MV-4-11 (cell line): ENCODE results near the gene KRT13.
A peak's percentile ranks its signal among the peaks of the same experiment; 100 is the strongest.

ENCODE experiments used
- DNase-seq: peaks from one replicate; lab custom pipeline; 2025; lab: John Stamatoyannopoulos, UW

The KRT13 gene

DNA sequence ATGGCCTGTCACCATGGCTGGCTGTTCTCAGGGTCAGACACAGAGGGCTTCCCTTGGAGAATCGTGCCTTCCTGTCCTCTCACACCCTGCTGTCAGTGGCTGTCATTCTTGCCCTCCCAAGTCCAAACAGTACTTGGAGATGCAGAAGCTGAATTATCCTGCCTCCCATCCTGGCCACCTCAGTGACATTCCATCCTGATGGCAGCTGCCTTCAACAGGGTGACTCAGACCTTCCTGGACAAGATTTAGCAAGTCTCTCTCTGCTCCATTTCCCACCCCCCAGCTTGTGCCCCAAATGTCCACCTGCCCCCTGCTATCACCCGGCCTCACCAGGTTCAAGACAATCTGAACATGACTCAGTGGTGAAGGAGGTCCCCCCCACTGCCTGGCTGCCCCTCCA is 10.9 kb downstream of the KRT13 start:
- no peak for DNase-seq

DNA sequence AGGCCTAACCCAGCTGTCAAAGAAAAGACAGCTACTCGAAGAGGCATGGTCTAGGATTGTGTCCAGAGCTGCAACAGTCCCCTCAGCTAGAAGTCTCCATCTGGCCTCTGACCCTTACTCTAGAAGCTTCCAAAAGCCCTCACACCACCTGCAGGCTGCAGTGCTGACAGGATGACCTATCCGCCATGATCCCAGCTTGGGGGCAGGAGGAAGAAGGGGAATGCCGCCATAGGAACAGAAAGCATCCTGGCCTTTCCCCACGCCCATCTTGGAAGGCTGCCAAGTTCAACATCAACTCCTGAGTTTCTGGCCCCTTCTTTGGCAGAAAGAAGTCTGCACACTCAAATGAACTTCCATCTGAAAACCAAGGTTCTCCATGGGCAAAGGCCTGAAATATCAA is 12.6 kb downstream of the KRT13 start:
- no peak for DNase-seq

GRCh38 chr17:41492351-41492750 is 13.1 kb downstream of the KRT13 start:
- DNase-seq, result peak; percentile 69

- DNase-seq, result no peak
These were observed 13.9 kb downstream of the KRT13 start for GRCh38 chr17:41491476-41491875.

GRCh38 chr17:41490000-41490990 is 15.1 kb downstream of the KRT13 start:
- DNase-seq, result peak; percentile 76

DNA sequence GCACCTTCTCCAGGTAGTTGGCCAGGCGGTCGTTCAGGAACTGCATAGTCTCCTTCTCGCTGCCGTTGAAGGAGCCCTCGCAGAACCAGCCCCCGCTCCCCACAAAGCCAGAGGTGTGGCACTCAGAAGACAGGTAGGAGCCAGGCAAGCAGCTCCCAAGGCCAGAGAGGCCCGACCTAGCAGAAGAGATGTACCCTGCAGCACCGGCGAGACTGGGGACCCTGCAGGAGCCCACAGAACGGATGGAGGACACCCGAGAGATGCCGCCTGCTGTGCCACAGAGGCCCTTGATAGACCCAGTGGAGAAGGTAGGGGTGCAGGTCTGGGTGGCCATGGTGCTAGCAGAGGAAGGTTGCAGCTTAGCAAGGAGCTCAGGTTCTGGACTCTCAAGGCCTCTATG is 15.9 kb downstream of the KRT13 start, which contains the start of gene KRT36:
Gene KRT36, minus strand, starts transcription at position 380 of the 400 bp plus-strand sequence. Its CDS starts 46 bp downstream, at position 334.
- no peak for DNase-seq

DNA sequence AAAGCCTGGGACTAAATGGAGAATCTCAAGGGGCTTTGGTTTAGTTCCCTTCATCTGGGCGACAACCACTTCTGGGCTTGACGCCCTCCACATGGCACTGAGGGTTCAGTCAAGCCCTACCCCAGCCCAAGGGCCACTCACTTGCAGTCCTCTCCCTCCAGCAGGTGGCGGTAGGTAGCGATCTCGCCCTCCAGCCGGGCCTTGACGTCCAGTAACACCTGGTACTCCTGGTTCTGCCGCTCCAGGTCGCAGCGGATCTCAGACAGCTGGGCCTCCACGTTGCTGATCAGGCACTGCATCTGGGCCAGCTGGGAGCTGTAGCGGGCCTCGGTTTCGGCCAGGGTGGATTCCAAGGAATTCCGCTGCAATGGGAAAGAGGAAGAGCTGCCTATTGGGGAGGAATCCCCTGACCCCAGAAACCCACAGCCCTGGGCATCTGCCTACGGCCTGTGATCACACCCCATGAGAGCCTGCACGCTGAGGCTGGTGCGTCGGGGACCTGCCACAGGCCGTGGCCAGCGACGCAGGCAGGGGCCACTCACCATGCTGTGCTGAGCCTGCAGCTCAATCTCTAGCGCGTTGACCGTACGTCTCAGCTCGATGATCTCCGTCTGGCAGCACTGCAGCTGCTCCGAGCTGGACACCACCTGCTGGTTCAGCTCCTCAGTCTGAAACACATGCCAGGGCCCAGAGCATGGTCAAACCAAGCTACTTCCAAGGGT is 18.4 kb downstream of the KRT13 start:
- no peak for DNase-seq

DNA sequence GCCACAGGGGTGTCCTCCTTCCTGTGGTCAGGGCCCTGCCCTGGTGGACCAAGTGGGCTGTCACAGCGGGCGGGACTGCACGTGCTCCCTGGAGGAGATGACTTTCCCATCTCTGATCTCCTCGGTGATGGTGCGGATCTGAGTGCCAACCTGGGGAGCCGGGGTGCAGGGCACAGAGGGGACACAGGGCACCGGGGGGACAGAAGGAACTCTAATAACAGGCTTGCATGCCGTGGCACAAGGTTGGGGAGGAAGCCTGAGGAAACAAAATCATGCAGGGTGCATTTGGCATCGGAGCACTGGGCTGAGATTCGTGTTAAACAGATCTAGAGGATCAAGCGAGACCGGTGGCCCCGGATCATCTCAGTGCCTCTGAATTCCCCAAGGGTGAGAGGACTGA is 19.1 kb downstream of the KRT13 start:
- no peak for DNase-seq

GRCh38 chr17:41484920-41485904 is 20.2 kb downstream of the KRT13 start:
- no peak for DNase-seq

DNA sequence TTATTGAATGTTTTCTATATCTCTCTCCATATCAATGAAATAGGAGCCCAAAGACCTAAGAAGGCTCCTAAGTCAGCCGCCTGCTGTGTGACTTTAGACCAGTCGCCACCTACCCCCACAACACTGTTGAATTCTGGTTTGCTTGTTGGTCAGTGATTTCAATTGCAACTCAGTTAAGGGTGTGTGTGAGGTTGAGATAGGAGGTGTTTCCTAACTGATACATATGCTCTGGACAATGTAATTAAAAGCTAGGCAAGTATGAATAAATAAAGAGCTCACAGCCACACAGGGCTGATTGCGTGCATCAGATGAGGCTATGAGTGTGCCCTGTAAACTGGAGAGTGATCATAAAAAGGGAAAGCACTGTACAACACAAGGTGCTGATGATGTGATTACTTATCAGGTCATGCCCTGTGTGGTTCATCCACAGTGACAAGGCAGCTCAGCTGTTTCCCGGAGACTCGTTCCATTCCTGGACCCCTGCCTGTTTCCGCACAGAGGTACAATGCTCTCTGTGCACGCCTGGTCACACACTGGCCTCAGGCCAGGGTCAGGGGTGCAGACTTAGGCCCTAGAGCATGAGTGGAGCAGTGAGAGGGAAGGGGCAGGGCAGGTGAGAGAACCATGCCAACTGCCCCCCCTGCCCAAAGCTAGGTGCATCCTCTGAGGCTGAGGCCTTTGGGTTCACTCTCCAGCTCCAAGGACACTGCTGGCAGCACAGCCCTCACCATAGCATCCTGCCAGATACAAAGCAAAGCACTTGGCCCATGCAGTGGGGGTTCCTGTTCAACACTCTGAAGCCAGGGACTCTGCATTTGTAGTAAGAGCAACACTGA is 21.2 kb downstream of the KRT13 start:
- no peak for DNase-seq

GRCh38 chr17:41483531-41483930 is 21.9 kb downstream of the KRT13 start:
- DNase-seq, result no peak

DNA sequence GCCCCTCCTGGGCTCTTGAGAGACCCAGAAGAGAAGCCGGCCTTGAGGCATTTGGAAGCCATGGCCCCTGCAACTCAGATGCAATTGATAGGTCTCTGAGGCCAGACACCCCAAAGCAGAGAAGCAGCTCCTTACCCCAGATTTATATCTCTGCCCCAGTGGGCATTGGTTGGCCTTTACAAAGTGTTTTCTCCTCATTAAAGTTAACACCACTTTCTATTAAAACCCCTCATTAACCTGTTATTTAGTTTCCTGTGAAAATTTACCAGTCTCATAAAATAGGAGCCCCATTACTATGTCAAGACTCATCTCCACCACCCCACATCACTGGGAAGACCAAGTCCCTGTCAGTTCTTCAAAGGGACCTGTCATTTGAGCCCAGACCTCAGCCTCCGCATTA is 24.4 kb downstream of the KRT13 start, which contains the start of gene KRT35:
Gene KRT35, minus strand, starts transcription at position 116 of the 400 bp plus-strand sequence. Its CDS starts 54 bp downstream, at position 62.
- DNase-seq, result no peak

DNA sequence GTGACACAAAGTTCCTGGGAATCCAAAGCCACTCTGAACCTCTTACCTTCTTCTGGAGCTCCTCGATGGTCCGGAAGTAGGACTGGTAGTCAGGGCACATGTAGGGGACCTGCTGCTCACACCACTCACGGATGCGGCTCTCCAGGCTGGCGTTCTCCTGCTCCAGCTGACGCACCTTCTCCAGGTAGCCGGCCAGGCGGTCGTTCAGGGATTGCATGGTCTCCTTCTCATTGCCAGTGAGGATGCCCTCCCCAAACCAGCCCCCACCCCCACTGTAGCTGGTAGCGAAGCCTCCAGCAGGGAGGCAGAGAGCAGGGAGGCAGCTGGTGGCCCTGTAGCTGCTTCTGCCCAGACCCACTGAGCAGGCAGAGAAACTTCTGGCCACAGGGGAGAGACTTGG is 24.8 kb downstream of the KRT13 start:
- DNase-seq, result no peak

GRCh38 chr17:41480136-41480535 is 25.3 kb downstream of the KRT13 start:
- peak; percentile 91 for DNase-seq

DNA sequence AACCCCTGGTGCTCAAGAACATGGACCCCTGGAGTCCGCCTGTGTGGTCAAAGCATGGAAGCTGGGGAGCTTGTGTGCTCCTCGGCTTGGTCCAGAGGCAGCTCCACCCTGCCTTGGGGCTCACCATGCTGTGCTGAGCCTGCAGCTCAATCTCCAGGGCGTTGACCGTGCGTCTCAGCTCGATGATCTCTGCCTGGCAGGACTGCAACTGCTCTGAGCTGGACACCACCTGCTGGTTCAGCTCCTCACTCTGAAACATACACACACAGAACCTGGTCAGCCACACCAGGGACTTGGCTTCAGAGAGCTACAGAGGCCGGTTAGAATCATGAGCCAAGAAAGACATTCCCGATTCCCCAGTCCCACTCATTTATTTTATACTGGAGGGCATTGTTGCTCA is 27.2 kb downstream of the KRT13 start:
- no peak for DNase-seq

DNA sequence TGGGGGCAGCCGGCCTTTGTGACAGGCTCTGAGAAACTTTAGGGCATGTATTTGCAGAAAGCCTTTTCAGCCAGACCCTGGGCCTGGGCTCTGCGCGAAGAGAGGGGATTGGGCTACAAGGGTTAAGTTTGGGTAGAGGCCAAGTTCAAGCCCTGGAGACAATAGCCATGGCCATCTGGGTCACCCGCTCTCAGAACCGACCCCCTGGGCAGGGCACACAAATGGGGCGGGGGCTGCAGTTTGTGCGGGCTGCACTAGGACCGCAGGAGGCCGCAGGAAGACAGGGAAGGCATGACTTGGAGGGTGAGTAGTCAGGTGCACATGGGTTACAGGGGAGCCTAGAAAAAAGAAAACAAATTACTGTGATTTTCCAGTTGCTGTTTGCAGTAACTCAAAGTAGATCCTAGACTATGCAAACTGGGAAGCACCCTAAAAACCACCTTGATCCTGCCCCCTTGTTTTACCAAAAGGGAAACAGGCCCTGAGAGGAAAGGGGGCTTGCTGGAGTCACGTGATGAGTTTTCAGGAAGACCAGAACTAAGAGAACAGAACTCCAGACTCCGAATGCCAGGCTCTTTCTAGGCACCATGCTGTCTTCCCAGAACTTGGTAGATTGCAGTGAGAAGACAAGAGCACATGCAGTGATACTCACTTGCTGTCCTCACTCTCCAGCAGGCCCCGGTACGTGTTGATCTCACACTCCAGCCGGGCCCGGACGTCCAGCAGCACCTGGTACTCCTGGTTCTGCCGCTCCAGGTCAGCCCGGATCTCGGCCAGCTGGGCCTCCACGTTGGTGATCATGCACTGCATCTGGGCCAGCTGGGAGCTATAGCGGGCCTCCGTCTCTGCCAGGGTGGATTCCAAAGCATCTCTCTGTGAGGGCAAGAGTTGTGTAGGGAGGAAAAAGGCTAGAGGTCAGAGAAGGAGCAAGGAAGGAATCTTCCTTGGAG is 28.3 kb downstream of the KRT13 start:
- no peak for DNase-seq

DNA sequence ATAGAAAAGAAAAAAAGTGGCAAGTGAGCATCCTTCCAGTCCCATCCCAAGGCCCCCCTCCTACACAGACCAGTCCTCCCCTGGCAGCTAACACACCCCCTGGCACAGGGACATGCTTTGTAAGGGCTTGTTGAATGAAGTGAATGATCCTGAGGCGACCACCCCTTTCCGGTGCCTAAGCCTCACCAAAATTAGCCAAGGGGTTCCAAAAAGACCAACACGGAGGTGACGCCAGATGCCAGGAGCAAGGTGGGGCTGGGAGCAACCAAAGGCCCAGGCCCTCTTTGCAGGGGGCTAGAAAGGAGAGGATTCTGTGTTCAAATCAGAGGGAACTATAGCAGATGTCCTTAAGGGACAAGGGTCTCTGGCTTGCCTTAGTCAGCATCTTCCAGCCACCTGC is 30.0 kb downstream of the KRT13 start:
- no peak for DNase-seq

- DNase-seq, result no peak
These were observed 30.5 kb downstream of the KRT13 start for GRCh38 chr17:41474863-41475262.

DNA sequence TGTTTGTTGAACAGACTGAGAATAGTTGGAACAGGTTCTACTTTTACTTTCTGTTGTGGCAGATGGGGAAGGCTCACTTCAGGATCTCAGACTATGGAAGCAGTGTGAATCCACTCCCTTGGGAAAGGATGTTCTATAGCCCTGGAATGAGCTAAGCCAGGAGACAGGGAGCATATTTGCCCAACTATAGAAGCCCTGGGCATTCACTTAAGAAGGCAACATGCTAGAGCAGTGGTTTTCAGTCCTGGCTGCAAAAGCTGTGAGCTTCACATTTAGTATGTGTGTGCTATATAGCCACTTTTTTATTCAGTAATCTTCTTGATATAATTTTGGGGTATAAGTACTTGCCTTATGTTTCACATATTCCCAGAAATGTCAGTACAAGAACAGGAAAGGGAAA is 37.1 kb downstream of the KRT13 start:
- DNase-seq, result no peak

GRCh38 chr17:41467561-41467960 is 37.9 kb downstream of the KRT13 start:
- DNase-seq, result no peak
